Kidney capillary endothelial cell (primary cell): ENCODE data around the gene ZNF628.
"Not testable (repeated sequence)": the region's sequence is repeated elsewhere in the genome, so short reads cannot be mapped to it uniquely, and the experiment has no call there.

Experiments used
- DNase-seq: peaks from one replicate; pipeline ENCODE4 v3.0.0-alpha.2; 2018; ENCODE audit warnings: low spot score

Gene ZNF628

DNA sequence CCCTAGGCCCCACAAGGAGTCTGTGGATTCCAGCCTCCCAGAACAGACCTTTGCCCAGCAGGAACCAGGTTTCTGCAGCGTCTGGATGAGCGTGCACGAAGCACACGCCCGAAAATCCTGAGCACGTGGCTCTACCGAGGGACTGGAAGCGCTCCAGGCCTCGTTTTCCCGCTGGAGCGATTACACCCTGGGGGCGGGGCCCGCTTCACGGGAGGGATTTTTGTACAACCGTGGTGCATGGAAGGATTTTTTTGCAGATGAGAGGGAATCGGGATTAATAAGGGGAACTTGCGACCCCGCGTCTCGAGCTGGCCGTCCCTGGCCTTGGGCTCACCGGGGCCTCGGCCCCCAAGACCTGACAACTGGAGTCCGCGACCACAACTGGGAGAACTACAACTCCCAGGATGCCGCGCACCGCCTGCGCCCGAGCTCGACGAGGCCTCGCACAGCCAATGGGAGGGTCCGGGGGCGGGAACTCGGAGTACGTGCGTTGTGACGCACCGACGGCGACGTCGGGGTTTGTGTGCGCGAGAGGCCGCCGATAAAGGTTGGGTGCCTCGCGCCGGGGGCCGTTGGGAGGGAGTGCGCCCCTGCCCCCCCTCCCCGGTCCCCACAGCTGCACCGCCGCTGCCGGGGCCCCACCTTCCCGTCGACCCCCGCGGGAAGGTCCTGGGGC is at the start of gene ZNF628:
Gene ZNF628, plus strand, starts transcription at position 518 of the 676 bp plus-strand sequence. CDS start 3,294 bp downstream, outside the sequence.
- peak; percentile 96 for DNase-seq

DNA sequence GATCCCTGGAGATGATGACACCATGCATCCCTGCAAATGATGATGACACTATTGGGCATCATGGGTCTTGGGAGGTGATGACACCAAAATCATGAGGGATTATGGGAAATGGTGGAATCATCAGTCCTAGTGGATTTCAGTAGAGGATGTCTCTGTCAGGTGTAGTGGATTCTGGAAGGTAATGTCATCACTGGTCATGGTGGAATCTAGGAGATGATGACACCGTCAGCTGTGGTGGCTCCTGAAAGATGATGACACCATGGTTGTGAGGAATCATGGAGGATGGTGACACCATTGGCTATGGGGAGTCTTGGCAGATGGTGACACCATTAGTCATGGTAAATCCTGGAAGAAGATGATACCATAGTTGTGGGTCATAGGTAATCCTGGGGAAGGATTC is 45.2 kb upstream of the ZNF628 start:
- DNase-seq: no peak

- DNase-seq: no peak
Observed at GRCh38 chr19:55432241-55432959, 44.0 kb upstream of the ZNF628 start.

DNA sequence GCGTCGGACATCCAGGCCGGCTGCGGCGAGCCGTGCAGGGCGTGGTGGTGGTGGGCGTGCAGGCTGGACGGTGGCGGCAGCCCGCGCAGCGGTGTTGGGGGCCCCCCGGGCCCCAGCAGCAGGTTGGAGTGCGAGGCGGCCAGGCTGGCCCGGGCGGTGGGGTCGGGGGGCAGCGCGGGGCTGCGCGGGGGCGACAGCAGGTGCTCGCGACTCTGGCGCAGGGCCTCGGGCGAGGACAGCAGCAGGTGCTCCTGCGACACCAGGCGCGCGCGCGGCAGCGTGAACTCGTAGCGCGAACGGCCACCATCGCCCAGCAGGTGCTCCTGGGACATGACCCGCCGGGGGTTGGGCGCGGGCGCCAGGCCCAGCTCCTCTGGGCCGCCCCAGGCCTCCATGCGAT is 43.1 kb upstream of the ZNF628 start:
- no peak for DNase-seq

DNA sequence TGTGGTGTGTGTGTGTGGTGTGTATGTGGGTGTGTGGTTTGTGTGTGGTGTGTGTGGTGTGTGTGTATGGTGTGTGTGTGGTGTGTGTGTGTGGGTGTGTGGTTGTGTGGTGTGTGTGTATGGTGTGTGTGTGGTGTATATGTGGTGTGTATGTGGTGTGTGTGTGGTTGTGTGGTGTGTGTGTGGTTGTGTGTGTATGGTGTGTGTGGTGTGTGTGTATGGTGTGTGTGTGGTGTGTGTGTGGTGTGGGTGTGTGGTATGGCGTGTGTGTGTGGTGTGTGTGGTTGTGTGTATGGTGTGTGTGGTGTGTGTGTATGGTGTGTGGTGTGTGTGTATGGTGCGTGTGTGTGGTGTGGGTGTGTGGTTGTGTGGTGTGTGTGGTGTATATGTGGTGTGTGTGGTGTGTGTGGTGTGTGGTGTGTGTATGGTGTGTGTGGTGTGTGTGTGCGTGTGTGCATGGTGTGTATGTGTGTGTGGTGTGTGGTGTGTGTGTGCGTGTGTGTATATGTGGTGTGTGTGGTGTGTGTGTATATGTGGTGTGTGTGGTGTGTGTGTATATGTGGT is 42.0 kb upstream of the ZNF628 start:
- DNase-seq: no peak

DNA sequence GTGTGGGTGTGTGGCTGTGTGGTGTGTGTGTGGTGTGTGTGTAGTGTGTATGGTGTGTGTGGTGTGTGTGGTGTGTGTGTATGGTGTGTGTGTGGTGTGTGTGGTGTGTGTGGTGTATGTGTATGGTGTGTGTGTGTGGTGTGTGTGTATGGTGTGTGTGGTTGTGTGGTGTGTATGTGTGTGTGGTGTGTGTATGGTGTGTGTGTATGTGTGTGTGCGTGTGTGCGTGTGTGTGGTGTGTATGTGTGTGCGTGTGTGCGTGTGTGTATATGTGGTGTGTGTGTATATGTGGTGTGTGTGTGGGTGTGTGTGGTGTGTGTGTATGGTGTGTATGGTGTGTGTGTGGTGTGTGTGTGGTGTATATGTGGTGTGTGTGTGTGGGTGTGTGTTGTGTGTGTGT is 41.4 kb upstream of the ZNF628 start:
- DNase-seq: no peak

DNA sequence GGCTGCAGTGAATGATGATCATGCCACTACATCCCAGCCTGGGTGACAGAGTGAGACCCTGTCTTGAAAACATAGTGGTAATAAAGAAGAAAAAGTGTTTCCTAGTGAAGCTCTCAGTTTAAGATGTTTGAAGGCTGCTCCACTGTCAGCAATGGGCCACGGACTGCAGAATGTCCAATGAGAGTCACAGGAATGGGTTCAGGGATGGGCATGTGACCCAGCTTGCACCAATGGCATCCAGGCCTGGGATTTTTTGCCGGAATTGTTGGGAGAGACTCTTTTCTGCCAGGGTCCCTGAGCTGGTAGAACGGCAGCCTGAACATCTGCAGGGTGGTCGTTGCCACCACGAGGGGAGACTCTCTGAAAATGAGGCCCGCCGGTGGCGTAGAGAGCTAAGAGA is 39.6 kb upstream of the ZNF628 start:
- DNase-seq: no peak

DNA sequence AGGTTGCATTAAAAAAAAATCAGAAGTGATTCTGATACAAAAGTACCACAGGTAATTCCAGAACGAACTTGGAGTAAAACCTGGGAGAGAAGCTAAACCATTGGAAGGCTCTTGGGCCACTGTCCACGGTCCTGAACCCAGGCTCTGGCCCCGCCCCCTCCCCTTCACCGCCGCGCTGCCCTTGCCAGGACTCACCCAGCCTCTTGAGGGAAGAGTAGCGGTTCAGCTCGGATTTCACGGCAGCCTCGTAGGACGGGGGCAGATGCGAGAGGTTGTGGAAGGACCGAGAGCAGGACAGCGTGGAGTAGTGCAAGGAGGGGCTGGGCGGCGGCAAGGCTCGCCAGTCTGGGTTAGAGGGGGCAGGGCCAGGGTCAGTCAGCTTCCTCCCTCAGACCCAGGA is 39.0 kb upstream of the ZNF628 start:
- peak; percentile 59 for DNase-seq

- no peak for DNase-seq
Observed at GRCh38 chr19:55439052-55439451, 37.4 kb upstream of the ZNF628 start.

- no peak for DNase-seq
Observed at GRCh38 chr19:55440411-55441105, 35.9 kb upstream of the ZNF628 start.

GRCh38 chr19:55441319-55441691 is 35.1 kb upstream of the ZNF628 start:
- no peak for DNase-seq

DNA sequence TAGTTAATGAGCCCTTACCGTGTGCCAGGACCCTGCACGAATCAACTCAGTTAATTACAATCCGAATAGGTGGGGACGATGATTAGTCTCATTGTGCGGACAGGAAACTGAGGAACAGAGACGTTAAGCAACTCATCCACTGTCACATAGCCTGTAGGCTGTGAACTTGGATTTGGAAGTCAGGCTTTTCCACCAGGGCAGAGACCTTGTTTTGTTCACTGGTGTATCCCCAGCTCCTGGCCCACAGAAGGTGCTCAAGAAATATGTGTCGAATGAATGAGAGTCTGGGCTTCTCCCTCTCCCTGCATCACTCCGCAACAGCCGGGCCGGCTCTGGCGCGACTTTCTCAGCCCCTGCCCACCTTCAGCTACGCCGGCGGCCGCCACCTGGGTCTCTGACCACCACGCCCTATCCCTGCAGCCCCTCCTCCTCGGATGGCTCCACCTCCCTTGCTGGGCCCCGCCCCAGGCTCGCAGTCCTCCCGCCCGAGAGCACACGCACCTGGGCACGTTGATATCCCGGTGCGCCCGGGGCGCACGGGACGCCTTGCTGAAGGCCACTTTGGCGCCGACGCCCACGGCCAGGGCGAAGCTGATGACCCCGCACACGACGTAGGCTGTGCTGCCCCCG is 34.6 kb upstream of the ZNF628 start:
- DNase-seq: no peak

- no peak for DNase-seq
Observed at GRCh38 chr19:55442372-55442961, 34.0 kb upstream of the ZNF628 start.

DNA sequence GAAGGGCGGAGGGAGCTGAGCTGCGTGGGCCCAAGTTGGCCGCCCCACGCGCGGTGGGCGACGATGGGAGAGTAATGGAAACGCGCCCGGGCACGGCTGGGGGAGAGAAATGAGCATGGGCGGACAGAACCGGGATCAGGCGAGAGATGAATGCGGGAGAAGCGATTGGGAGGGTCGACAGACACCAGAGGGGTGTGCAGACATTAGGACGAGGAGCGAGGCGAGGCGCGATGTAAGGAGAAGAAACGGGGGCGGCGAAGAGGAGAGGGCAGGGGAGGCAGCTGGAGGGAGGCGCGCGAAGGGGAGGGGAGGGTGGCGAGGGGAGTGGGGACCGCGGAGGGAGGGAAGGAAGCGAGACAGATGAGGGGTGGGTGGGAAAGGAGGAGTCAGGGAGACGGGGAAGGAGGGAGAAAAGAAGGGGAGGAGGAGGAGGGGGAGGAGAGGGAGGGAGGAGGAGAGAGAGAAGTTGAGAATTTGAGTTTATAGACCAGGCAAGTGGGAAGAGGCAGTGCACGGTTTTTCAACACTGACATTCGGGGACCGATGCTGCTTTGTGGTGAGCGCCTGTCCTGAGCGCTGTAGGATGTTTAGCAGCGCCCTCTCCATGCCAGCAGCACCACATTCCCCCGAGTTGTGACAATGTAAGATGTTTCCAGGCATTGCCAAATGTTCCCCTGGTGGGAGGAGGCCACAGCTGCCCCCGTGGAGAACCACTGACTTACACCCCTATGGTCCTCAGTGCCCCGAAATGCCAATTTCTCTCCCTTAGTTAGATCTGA is 33.2 kb upstream of the ZNF628 start, which contains the start of gene SHISA7:
Gene SHISA7, minus strand, starts transcription at position 256 of the 779 bp plus-strand sequence. CDS start 437 bp downstream, outside the sequence.
- no peak for DNase-seq

- DNase-seq: no peak
Observed at GRCh38 chr19:55443824-55444480, 32.5 kb upstream of the ZNF628 start.

DNA sequence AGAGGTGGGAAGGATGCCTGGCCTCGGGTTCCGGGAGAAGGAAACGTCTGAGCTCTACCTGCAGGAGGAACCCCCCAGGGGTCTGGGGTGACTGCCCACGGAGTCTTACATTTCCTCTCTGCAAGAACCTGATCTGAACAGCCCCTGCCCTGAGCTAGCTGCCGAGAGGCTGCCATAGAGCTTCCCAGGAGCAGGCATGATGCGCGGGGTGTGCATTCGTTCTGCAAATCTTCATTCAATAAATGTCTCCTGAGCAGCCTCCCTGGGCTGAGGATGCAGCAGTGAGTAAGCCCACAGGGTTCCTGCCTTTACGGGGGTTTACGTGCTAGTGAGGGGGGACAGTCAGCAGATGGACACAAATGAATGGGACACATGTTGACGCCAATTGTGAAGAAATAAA is 31.8 kb upstream of the ZNF628 start:
- no peak for DNase-seq

DNA sequence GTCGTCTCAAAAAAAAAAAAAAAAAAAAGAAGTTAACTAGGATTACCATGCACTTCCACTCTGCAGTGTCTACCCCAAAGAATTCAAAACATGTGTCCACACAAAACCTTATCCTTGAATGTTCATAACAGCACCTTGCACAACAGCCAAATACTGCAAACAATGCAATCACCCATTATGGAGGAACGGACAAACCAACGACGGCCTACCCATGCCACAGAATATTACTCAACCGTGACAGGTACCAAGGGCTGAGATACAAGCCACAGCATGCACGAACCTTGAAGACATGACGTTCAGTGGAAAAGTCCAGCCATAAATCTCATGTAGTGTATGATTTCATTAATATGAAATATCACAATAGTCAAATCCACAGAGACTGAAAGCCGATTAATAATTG is 30.4 kb upstream of the ZNF628 start:
- no peak for DNase-seq

DNA sequence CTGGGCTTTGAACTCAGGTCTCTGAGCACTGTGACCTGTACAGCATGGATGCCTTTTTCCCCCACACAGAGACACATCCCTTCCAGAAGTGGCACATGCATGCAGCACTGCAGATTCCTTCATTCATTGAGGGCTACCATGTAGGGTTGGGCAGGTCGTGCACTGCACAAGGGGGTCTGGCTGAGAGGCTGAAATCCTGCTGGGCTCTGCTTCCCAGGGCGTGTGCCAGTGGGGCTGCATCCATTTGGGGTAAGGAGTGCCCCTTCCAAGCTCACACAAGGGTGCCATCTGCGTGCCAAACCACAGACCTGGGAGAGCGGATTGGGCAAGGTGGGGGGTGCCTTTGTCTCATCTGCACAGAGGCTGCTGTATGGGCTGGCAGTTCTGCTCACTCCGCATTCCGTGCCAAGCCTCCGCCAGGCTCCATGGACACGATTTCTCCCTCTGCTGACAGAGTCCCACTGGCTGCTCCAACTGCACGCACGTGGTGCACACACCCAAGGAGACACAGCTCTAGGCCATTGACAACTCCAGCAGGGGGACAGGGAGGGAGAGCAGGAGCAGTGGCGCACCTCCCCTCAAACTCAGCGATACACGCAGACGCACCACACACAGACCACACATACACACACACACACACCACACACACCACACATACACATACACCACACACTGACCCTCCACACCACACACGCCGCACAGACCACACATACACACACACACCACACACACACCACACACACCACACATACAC is 28.8 kb upstream of the ZNF628 start:
- DNase-seq: no peak

GRCh38 chr19:55448175-55448490 is 28.3 kb upstream of the ZNF628 start:
- not testable (repeated sequence) for DNase-seq

GRCh38 chr19:55449469-55449868 is 26.9 kb upstream of the ZNF628 start:
- no peak for DNase-seq
